A673 (cell line): ENCODE results near the gene ART1.

Source experiments
- CTCF ChIP-seq: fragments of 300-800, 200-600 bp; sonication (generic); conservative IDR thresholded peaks from 2 replicates; pipeline ENCODE4 v1.5.1; 2017; ENCODE audit warnings: low read depth, mild to moderate bottlenecking, antibody characterized with exemption, low read length, moderate library complexity, mixed read lengths
- EZH2 ChIP-seq: fragments of 200-600 bp; sonication (generic); IDR thresholded peaks from 2 replicates; pipeline ENCODE4 v1.6.1; 2017; ENCODE audit warnings: borderline replicate concordance, low read depth, mild to moderate bottlenecking, mixed read lengths, antibody characterized with exemption, low read length; ENCODE audit not compliant: poor library complexity, severe bottlenecking

GRCh38 chr11:3605283-3605662 is 39.7 kb upstream of the ART1 start:
- no peak for TF ChIP-seq CTCF
- no peak for TF ChIP-seq EZH2
